ENCODE results near the gene TMEM205. TPM values are rescaled to one million over a fixed set of nuclear protein-coding genes. Genes with fewer than 3 reads are reported as not detected.

Gene TMEM205
- total RNA-seq, 4 donors from 2014 or later: 165 to 262 (median 210) TPM

DNA sequence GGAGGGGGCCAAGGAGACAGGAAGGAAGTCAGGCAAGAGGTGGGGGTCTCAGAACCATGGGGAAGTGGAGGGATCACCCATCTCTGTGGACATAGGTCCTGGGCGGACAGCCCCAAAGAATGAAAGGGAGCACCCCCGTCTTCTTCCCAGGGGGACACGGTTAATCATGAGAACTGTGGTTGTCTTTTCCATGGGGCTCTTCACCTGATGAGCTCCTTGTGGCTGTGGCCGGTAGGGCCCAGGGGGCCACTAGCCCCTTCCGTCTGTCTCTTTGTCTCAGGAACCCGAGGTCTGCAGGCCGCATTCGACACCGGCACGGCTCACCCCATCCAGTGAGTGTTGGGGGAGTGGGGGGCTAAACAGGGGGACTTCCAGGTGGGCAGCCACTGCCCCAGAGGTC, 17.8 kb upstream of the TMEM205 start:
- H3K9me3 ChIP-seq: no peaks in the 10 kb centered on the region
- TF ChIP-seq EP300 (IDR thresholded peaks at IDR 0.05) (no peak), POLR2AphosphoS5 (IDR thresholded peaks at IDR 0.05) (no peak), POLR2A (IDR thresholded peaks at IDR 0.05) (no peak), CTCF (IDR thresholded peaks at IDR 0.05) (no peak)
- no peaks in the 10 kb centered on the region for H3K27me3 ChIP-seq
- peaks cover 0 to 5% (median 0%) of the 10 kb centered on the region in 3 donors for H3K4me1 ChIP-seq
- WGBS, 2 donors (ENCODE audit: low coverage in 1 of 2): 62% methylated on average over 4 of the region's 10 CpGs; no CpG with 5 or more reads in 1 of the 2 donors
- H3K27ac ChIP-seq: no peak overlapping the region
- no peak overlapping the region for H3K4me3 ChIP-seq
- ATAC-seq: no peak
- peaks cover 0 to 88% of the 10 kb centered on the region in 2 donors for H3K36me3 ChIP-seq

GRCh38 chr19:11361771-11362731, 16.0 kb upstream of the TMEM205 start:
- Histone ChIP-seq H3K4me3 (no peak overlapping the region), H3K36me3 (peaks cover 0 to 90% of the 10 kb centered on the region in 2 donors), H3K9me3 (no peaks in the 10 kb centered on the region), H3K27ac (no peak overlapping the region), H3K4me1 (peaks cover 0 to 10% (median 0%) of the 10 kb centered on the region in 3 donors), H3K27me3 (no peaks in the 10 kb centered on the region)
- TF ChIP-seq CTCF (IDR thresholded peaks at IDR 0.05) (no peak), EP300 (IDR thresholded peaks at IDR 0.05) (no peak), POLR2A (IDR thresholded peaks at IDR 0.05) (no peak), POLR2AphosphoS5 (IDR thresholded peaks at IDR 0.05) (no peak)
- no peak for ATAC-seq
- WGBS, 2 donors (ENCODE audit: low coverage in 1 of 2): 79 to 92% methylated on average over 11 to 15 of the region's 35 CpGs

- Histone ChIP-seq H3K27ac (peak overlapping the region in 1 of 4 donors; percentile 12), H3K9me3 (no peaks in the 10 kb centered on the region), H3K36me3 (peaks cover 0 to 89% of the 10 kb centered on the region in 2 donors), H3K4me1 (peaks cover 0 to 19% (median 5%) of the 10 kb centered on the region in 3 donors), H3K4me3 (no peak overlapping the region), H3K27me3 (no peaks in the 10 kb centered on the region)
- TF ChIP-seq POLR2A (IDR thresholded peaks at IDR 0.05) (no peak), EP300 (IDR thresholded peaks at IDR 0.05) (no peak), POLR2AphosphoS5 (IDR thresholded peaks at IDR 0.05) (no peak), CTCF (IDR thresholded peaks at IDR 0.05) (no peak)
- no peak for ATAC-seq
- no CpG with 5 or more reads among the region's 43 CpGs for WGBS, 2 donors (ENCODE audit: low coverage in 1 of 2)
These were observed 15.1 kb upstream of the TMEM205 start for GRCh38 chr19:11361037-11361770.

- Histone ChIP-seq H3K27ac (no peak overlapping the region), H3K4me1 (peaks cover 0 to 31% (median 10%) of the 10 kb centered on the region in 3 donors), H3K9me3 (no peaks in the 10 kb centered on the region), H3K4me3 (no peak overlapping the region), H3K27me3 (no peaks in the 10 kb centered on the region), H3K36me3 (peaks cover 0 to 72% of the 10 kb centered on the region in 2 donors)
- no peak for ATAC-seq
- TF ChIP-seq EP300 (IDR thresholded peaks at IDR 0.05) (no peak), POLR2AphosphoS5 (IDR thresholded peaks at IDR 0.05) (no peak), CTCF (IDR thresholded peaks at IDR 0.05) (no peak), POLR2A (IDR thresholded peaks at IDR 0.05) (no peak)
- WGBS, 2 donors (ENCODE audit: low coverage in 1 of 2): 70 to 100% methylated on average over 1 to 4 of the region's 11 CpGs
These were observed 13.4 kb upstream of the TMEM205 start for GRCh38 chr19:11359421-11359820.

Measured in gastroesophageal sphincter (tissue), 4 donors.